GM12892 (cell line): Measurements from ENCODE around the gene DERA.
"Not testable (repeated sequence)": the region's sequence is repeated elsewhere in the genome, so short reads cannot be mapped to it uniquely, and the experiment has no call there.

Experiments used
- DNase-seq: peaks from one replicate; pipeline ENCODE4 v3.0.0; 2011; ENCODE audit not compliant: insufficient read length
- FAIRE-seq: peaks from 2 replicates; lab custom pipeline; 2011; peaks lifted over from hg19 to GRCh38; lab: Jason Lieb, UNC
- POLR2A ChIP-seq: IDR thresholded peaks from 2 replicates; pipeline ENCODE4 v1.6.1; 2011; ENCODE audit warnings: low read depth, low read length, control low read depth
- POLR2AphosphoS5 ChIP-seq: IDR thresholded peaks from 2 replicates; pipeline ENCODE4 v1.6.1; 2011; ENCODE audit warnings: low read depth, low read length, control low read depth
- TAF1 ChIP-seq: IDR thresholded peaks from 2 replicates; pipeline ENCODE4 v1.6.1; 2011; ENCODE audit warnings: low read depth, mild to moderate bottlenecking, control low read depth, low read length, borderline replicate concordance

Gene DERA

DNA sequence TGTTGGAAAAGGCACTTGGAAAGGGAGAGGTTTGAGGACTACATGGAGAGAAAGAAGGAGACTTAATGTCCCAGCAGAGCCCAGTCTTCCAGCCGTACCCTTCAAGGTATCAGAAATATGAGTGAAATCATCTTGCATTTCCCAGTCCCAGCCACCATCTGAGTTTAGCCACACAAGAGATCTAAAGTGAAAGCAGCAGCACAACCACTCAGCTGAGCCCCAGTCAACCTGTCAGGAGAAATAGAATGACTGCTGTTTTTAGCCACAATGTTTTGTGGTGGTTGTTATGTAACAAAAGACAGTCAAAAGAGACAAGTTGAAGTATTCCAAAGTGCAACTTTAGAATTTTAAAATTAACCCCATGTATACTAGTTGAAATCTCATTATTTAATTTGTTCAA is 28.0 kb downstream of the DERA start:
- FAIRE-seq (peak; percentile 24), DNase-seq (no peak)
- TF ChIP-seq POLR2AphosphoS5 (no peak), POLR2A (no peak), TAF1 (no peak)

DNA sequence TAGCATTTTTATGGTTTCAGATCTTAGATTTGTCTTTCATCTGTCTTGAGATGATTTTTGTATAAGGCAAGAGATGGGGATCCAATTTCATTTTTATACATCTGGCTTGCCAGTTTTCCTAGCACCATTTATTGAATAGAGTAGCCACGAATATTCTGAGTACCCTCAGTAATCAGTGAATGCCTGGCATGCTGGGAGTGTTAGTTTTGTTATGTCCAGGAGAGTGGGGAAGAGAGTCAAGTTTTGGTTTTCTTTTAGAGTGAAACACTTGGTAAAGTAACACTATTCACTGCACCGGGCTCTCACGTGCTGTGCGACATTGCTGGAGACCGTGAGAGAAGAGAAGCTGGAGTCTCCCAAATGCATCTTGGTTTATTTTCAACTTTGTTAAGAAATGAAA is 31.3 kb downstream of the DERA start:
- TF ChIP-seq POLR2A (no peak), TAF1 (no peak), POLR2AphosphoS5 (no peak)
- no peak for FAIRE-seq
- no peak for DNase-seq

DNA sequence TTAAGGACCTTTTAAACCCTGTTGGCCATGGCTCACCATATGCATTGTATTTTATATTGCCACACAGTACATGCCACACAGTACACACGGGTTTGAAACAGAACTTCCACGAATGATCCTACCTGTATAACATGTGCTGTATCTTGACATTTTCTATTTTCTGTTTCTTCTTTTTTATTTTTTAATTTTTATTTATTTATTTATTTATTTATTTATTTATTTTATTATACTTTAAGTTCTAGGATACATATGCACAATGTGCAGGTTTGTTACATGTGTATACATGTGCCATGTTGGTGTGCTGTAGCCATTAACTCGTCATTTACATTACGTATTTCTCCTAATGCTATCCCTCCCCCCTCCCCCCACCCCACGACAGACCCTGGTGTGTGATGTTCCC is 32.4 kb downstream of the DERA start:
- not testable (repeated sequence) for FAIRE-seq, DNase-seq

DNA sequence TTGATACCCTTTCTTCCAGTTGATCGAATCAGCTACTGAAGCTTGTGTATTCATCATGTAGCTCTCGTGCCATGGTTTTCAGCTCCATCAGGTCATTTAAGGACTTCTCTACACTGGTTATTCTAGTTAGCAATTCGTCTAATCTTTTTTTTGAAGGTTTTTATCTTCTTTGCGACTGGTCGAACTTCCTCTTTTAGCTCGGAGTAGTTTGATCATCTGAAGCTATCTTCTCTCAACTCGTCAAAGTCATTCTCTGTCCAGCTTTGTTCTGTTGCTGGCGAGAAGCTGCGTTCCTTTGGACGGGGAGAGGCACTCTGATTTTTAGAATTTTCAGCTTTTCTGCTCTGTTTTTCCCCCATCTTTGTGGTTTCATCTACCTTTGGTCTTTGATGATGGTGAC is 37.3 kb downstream of the DERA start:
- DNase-seq, FAIRE-seq: not testable (repeated sequence)

DNA sequence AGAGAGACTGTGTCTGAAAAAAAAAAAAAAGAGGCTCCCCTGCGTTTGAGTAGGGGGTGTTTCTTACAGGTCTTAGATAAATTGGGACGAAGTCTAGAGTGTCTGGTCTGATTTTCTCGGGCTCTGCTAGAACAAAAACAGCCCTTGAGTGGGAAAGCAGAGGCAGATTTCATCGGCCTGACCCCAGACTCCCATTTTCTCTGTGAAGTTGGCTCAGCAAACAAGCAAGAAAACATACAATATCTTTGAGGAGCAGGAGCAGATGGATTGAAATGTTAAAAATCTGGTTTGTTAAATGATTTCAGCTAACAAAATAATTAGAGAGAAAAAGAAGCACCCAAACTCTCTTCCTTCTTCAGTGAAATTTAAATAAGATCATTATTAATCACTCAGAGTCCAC is 44.1 kb downstream of the DERA start:
- DNase-seq (no peak), FAIRE-seq (no peak)
- no peak for TF ChIP-seq POLR2A
- no peak for TF ChIP-seq TAF1
- no peak for TF ChIP-seq POLR2AphosphoS5

DNA sequence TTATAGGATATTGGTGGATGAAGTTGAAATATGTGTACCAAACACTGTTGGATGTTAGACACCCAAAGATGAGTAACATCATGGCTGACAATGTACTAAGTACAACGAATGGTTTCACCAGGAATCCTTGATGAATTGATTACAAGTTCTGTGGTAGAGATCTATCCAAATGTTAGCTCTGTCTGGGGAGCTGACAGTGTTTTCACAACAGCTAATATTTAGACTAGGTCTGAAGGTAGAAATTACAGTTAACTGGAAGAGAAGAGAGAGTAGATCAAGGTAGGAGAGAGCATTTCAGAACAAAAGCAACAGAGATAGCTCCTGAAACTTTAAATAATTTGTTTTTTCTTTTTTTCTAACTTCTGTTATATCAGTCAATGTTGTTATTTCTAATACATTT is 44.9 kb downstream of the DERA start:
- TF ChIP-seq POLR2AphosphoS5: no peak
- TF ChIP-seq POLR2A: no peak
- no peak for DNase-seq
- no peak for FAIRE-seq

DNA sequence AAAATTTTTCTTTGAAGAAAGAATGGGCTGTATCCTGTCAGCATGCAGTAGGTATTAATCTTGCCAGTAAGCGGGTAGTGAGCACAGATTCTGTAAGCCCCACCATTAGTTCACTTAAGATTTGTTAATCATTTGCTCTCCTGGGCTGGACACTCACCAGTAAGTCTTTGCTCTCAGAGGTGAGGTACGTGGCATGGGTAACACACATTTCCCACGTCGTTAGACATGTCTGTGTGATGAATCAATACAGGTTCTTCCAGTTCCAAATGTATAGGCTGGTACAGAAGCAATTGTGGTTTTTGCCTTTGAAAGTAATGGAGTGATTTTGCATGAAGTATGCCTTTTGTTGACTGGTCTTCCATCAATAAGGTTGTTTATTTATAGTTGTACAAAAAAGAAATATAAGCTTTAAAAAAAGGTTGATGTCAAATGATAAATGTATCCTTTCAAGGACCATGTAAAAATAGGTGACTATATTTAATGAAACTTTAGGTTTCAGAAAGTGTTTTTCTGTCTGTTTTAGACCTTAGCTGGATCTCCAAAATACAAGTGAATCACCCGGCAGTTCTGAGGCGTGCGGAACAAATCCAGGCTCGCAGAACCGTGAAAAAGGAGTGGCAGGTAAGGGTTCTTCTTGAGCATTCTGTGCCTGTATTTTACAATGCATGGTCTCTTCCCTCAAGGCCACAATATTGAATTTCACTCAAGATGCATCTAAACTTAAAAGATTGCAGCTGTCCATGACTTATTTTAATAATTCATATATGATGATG is 45.5 kb downstream of the DERA start:
- TF ChIP-seq POLR2AphosphoS5 (no peak), TAF1 (no peak), POLR2A (no peak)
- FAIRE-seq: no peak
- no peak for DNase-seq

DNA sequence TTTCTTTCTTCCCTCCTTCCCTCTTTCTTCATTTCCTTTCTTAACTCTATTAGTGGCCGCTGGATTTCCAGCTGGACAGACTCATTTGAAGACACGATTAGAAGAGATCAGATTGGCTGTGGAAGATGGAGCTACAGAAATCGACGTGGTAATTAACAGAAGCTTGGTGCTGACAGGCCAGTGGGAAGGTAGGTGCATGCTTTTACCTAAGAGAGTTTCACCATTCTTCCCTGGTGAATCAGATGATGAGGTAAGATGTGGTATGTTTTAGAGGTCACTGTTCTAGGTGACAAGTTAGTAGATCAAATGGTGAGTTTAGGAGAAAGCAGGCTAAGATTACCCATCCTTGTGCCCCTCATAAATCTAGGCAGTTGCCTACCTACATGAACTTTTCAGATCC is 51.6 kb downstream of the DERA start:
- FAIRE-seq (no peak), DNase-seq (no peak)
- TF ChIP-seq POLR2AphosphoS5 (no peak), POLR2A (no peak), TAF1 (no peak)

DNA sequence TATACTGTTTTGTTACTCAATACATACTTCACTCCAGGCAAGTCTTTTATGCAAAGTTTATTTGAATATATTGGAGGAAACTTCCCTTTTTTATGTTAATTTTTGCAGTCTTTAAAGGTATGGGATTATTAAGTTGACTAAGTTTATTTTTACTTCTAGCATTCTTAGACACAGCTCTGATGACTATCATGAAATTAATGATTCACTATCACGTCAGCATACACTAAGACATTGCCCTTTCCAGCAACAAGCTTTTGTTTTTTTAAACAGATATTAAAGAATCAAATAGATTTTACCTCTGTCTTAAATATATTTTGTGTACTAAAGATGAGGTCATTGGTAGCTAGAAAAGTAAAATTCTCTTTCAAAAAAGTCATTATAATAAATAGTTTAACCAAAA is 52.1 kb downstream of the DERA start:
- no peak for FAIRE-seq

DNA sequence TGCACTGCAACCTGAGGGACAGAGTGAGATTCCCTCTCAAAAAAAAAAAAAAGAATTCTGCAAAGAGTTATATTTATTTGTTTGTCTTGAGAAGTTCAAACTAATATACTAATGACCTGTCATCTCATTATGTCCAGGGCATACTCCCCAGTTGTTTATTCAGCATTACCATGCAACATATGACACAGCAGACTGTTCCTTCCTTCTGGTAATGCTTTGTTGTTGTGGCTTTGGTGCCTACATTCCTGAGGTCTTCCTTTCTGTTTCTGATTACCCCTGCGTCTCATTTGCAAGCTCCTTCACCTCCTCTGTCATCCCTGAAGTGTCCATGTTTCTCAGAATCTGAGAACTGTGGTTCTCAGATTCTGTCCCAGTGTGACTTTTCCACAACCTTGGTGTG is 55.3 kb downstream of the DERA start:
- no peak for TF ChIP-seq POLR2A

More for the DNA sequence above, 52.1 kb downstream of the DERA start:
- no peak for TF ChIP-seq TAF1
- TF ChIP-seq POLR2AphosphoS5: no peak
- no peak for TF ChIP-seq POLR2A
- no peak for DNase-seq

DNA sequence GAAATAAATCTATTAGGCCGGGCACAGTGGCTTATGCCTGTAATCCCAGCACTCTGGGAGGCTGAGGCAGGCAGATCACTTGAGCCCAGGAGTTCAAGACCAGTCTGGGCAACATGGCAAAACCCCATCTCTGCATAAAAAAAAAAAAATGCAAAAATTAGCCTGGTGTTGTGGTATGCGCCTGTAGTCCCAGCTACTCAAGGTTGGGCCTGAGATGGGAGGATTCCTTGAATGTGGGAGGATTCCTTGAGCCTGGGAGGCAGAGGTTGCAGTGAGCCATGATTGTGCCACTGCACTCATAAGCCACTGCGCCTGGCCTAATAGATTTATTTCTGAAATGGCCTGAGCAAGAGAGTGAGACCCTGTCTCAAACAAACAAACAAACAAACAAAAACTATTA is 55.9 kb downstream of the DERA start:
- not testable (repeated sequence) for FAIRE-seq, DNase-seq

More for the DNA sequence above, 55.3 kb downstream of the DERA start:
- DNase-seq: no peak
- no peak for FAIRE-seq

DNA sequence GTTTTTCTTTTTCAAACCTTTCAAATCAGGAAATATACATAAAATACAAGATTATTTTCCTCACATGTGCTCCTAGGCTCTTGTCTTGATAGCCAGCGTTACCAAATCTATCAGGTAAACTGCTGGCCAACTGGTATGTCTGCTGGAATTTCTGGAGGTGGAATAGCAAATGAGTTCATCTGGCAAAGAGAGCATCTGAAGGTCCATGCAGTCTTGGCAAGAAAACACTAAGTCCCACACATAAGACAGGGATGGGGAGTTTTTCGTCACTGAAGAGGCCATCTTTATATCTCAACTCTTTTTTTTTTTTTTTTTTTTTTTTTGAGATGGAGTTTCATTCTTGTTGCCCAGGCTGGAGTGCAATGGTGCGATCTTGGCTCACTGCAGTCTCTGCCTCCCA is 60.1 kb downstream of the DERA start:
- FAIRE-seq: no peak
- no peak for DNase-seq
- no peak for TF ChIP-seq POLR2A
- TF ChIP-seq POLR2AphosphoS5: no peak
- no peak for TF ChIP-seq TAF1

DNA sequence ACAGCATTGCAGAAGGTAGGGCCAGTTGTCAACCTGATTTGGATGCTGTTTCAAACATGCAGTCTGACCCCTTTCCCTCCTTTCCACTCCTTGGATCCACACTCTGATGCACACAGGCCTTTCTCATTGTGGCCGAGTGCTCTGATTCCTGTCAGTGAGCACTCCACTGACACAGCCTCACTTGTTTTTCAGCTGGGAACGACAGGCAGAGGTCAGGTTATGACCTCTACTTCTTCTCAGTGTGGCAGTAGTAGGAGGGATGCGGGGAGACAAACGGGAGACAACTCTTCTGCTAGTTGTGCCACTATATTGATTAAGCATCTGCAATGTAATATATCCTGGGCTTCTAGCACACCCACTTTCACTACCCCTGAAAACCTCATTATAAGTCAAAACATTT is 61.8 kb downstream of the DERA start:
- TF ChIP-seq TAF1 (no peak), POLR2A (no peak), POLR2AphosphoS5 (no peak)
- FAIRE-seq (no peak), DNase-seq (no peak)
